BJ (cell line): ENCODE results near the gene ANKHD1. TPM values are rescaled to one million over a fixed set of nuclear protein-coding genes. Genes with fewer than 3 reads are reported as not detected.
"Not testable (repeated sequence)": the region's sequence is repeated elsewhere in the genome, so short reads cannot be mapped to it uniquely, and the experiment has no call there.

ENCODE experiments used
- CTCF ChIA-PET: fragments of 350-600 bp; formaldehyde crosslinking; extraction: SDS; loops from one replicate; lab custom pipeline; 2021; ENCODE audit warnings: antibody characterized with exemption, inconsistent platforms; lab: Yijun Ruan, JAX
- POLR2A ChIA-PET: fragments of 300-600 bp; sonication (Branson Sonifier 250); formaldehyde crosslinking; extraction: SDS; loops from one replicate; lab custom pipeline; 2021; ENCODE audit warnings: antibody characterized with exemption; lab: Charles Lee
- DNase-seq: peaks from one replicate; pipeline ENCODE4 v3.0.0-alpha.2; 2011; ENCODE audit warnings: low read depth
- H3K27me3 ChIP-seq: 2 replicates; pipeline ENCODE4 v1.6.0; 2011; ENCODE audit warnings: low read length; ENCODE audit not compliant: control insufficient read depth, insufficient read depth
- H3K36me3 ChIP-seq: 2 replicates; pipeline ENCODE4 v1.5.1; 2011; ENCODE audit warnings: low read length; ENCODE audit not compliant: control insufficient read depth, insufficient read depth
- H3K4me3 ChIP-seq: 2 replicates; pipeline ENCODE4 v1.5.1; 2011; ENCODE audit warnings: low read depth, mild to moderate bottlenecking, control low read depth, low read length
- CTCF ChIP-seq: IDR thresholded peaks from 2 replicates; pipeline ENCODE4 v1.5.1; 2011; ENCODE audit warnings: low read depth, mild to moderate bottlenecking, control low read depth, inconsistent platforms, low read length, moderate library complexity; ENCODE audit not compliant: insufficient read depth
- polyA plus RNA-seq: library from polyadenylated mRNA; depleted of rRNA; stranded (reverse); fragments of >200 nt; gene quantifications from 2 replicates; pipeline ENCODE4 v1.2.3, GENCODE V29; 2011

The ANKHD1 gene
- polyA plus RNA-seq, 1 experiment: 28.0 TPM

DNA sequence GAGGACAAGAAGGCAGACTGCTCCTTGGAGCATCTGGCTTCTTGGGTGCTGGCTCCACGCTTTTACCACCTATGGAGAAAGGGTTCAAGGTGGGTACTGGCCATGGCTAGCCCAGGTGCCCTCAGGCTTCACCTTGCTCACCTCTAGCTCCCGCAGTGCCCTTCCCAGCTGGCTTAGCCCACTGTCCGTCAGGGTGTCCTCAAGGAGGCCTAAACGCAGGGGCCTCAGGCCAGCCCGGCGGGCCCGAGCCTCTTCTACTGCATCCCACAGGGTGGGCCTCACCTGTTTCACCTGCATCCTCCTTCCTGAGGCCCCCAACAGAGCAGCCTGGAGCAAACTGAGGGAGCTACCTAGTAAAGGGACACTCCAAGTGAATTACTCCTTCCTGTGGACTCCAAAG is 172.1 kb downstream of the ANKHD1 start:
- Histone ChIP-seq H3K4me3 (no peak overlapping the region), H3K27me3 (no peaks in the 10 kb centered on the region), H3K36me3 (peaks cover 2% of the 10 kb centered on the region; the same call in 1 of the 2 replicates)
- ChIA-PET CTCF (interaction anchor here (1.6 to 1.9 kb wide), 2 partner anchors 9 to 68 kb away, joined by 3 to 4 read pairs; partner anchors contain the start of genes APBB3 and SLC35A4), POLR2A (no interaction called here)
- DNase-seq: no peak
- TF ChIP-seq CTCF: no peak

GRCh38 chr5:140574165-140574564 is 172.5 kb downstream of the ANKHD1 start:
- CTCF ChIA-PET: interaction anchor here (1.6 to 1.9 kb wide), 2 partner anchors 10 to 67 kb away, joined by 3 to 4 read pairs; partner anchors contain the start of genes APBB3 and SLC35A4

DNA sequence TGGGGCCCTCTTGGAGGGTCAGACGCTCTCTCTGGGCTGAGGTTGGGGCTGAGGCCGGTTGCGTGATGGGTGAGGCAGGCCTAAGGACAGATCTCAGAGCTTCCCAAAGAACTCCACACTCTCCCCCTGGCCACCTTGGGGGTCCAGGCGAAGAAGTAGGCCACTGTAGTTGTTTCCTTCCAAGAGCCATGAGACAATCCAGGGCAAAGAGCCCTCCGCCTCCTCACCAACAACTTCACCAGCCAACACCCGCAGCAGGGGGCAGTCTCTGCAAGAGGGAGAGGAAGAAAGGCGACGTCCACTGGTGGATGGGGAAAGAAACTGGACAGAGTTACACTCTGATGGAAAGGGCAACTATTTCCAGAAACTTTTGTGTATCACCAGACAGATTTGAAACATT is 173.7 kb downstream of the ANKHD1 start:
- H3K27me3 ChIP-seq: peaks cover 1% of the 10 kb centered on the region; the same call in 1 of the 2 replicates
- ChIA-PET POLR2A (no interaction called here), CTCF (interaction anchor here (1.6 to 2.8 kb wide), 4 partner anchors 11 to 66 kb away, joined by 3 to 10 read pairs (median 6); partner anchors contain the start of genes APBB3, SLC35A4 and TMCO6)
- no peak for DNase-seq
- peaks cover 2% of the 10 kb centered on the region; the same call in 1 of the 2 replicates for H3K36me3 ChIP-seq
- H3K4me3 ChIP-seq: no peak overlapping the region
- peak; percentile 33 for TF ChIP-seq CTCF

More at GRCh38 chr5:140574165-140574564, 172.5 kb downstream of the ANKHD1 start:
- peaks cover 2% of the 10 kb centered on the region; the same call in 1 of the 2 replicates for H3K36me3 ChIP-seq
- no peak for DNase-seq
- H3K27me3 ChIP-seq: no peaks in the 10 kb centered on the region
- no peak for TF ChIP-seq CTCF
- POLR2A ChIA-PET: interaction anchor here (0.6 kb wide), 1 partner anchor 10 kb away, joined by 4 read pairs; the partner anchor contains the start of gene APBB3
- H3K4me3 ChIP-seq: no peak overlapping the region

DNA sequence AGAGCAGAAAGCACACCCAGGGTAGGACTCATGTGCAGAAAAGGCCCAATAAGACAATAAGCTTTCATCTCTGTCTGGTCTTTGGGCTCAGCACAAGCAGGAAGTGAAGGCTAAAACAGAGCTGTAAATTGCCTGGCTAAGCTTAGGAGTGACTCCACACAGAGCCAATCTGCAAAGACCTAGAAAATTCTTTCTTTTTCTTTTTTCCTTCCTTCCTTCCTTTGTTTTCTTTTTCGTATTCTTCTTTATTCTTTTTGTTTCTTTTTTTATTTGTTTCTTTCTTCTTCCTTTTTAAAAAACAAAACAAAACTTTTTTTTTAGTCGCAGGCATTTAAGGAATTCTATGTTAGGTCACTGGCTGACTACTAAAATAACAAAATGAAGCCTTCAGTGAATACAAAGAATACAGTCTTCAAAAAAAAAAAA is 175.2 kb downstream of the ANKHD1 start:
- peaks cover 1% of the 10 kb centered on the region; the same call in 1 of the 2 replicates for H3K27me3 ChIP-seq
- TF ChIP-seq CTCF: no peak
- ChIA-PET CTCF (interaction anchor here (0.9 to 2.8 kb wide), 3 partner anchors 47 to 62 kb away, joined by 3 to 8 read pairs (median 3); partner anchors contain the start of gene TMCO6), POLR2A (no interaction called here)
- DNase-seq: no peak
- H3K4me3 ChIP-seq: no peak overlapping the region
- H3K36me3 ChIP-seq: no peaks in the 10 kb centered on the region

- H3K27me3 ChIP-seq, DNase-seq, H3K36me3 ChIP-seq, H3K4me3 ChIP-seq, POLR2A ChIA-PET, CTCF ChIA-PET: not testable (repeated sequence)
Measured at GRCh38 chr5:140579188-140579747, 177.6 kb downstream of the ANKHD1 start.
